ENCODE measurements around the gene AGFG2.

- TF ChIP-seq CTCF (IDR thresholded peaks at IDR 0.05; ENCODE audit: low read depth, low read length, poor library complexity, severe bottlenecking) (no peak), EZH2phosphoT487 (IDR thresholded peaks at IDR 0.05; ENCODE audit: borderline replicate concordance, low read length) (no peak)
Measured at GRCh38 chr7:100602889-100603725, 64.1 kb downstream of the AGFG2 start.

All from DOHH2 (cell line).